Type B pancreatic cell (in vitro differentiated cells): ENCODE data around the gene FGF3. TPM values are rescaled to one million over a fixed set of nuclear protein-coding genes. Genes with fewer than 3 reads are reported as not detected.

ENCODE experiments used
- DNase-seq: peaks from one replicate; pipeline ENCODE4 v3.0.0; 2021; ENCODE audit warnings: mixed read lengths; ENCODE audit not compliant: unreplicated experiment; ENCODE audit errors: extremely low spot score
- H3K27ac Mint-ChIP-seq: 2 replicates; pipeline ENCODE4 v1.8.0; 2021; ENCODE audit warnings: mild to moderate bottlenecking, mixed read lengths
- H3K27me3 Mint-ChIP-seq: 2 replicates; pipeline ENCODE4 v1.8.0; 2021; ENCODE audit warnings: mixed read lengths
- H3K36me3 Mint-ChIP-seq: 2 replicates; pipeline ENCODE4 v1.8.0; 2021; ENCODE audit warnings: mixed read lengths
- H3K4me1 Mint-ChIP-seq: one replicate; pipeline ENCODE4 v1.8.0; 2021; ENCODE audit warnings: mixed read lengths; ENCODE audit not compliant: unreplicated experiment
- H3K4me3 Mint-ChIP-seq: 2 replicates; pipeline ENCODE4 v1.8.0; 2021; ENCODE audit warnings: mild to moderate bottlenecking, mixed read lengths
- H3K9me3 Mint-ChIP-seq: 2 replicates; pipeline ENCODE4 v1.8.0; 2021; ENCODE audit warnings: mixed read lengths
- CTCF ChIP-seq: fragments of 200-600 bp; sonication (generic); conservative IDR thresholded peaks from 2 replicates; pipeline ENCODE4 v1.5.0; 2021; ENCODE audit warnings: antibody characterized with exemption, mild to moderate bottlenecking
- total RNA-seq: library from RNA; stranded (reverse); gene quantifications from 2 replicates; pipeline ENCODE4 v1.2.1, GENCODE V29; 2021; ENCODE audit warnings: low replicate concordance

The FGF3 gene
- total RNA-seq, 1 donor from 2014 or later: not detected

- no peaks in the 10 kb centered on the region for H3K36me3 Mint-ChIP-seq
- no peak for TF ChIP-seq CTCF
- DNase-seq: no peak
- H3K4me3 Mint-ChIP-seq: no peak overlapping the region
- H3K4me1 Mint-ChIP-seq: peaks cover 2% of the 10 kb centered on the region
- H3K9me3 Mint-ChIP-seq: no peaks in the 10 kb centered on the region
- no peak overlapping the region for H3K27ac Mint-ChIP-seq
- H3K27me3 Mint-ChIP-seq: peaks cover 61% of the 10 kb centered on the region
These were observed 42.7 kb upstream of the FGF3 start for GRCh38 chr11:69861901-69862300.

- DNase-seq: no peak
- Mint-ChIP-seq H3K36me3 (no peaks in the 10 kb centered on the region), H3K9me3 (no peaks in the 10 kb centered on the region), H3K27me3 (peaks cover 59% of the 10 kb centered on the region), H3K4me1 (no peaks in the 10 kb centered on the region), H3K4me3 (no peak overlapping the region), H3K27ac (no peak overlapping the region)
- no peak for TF ChIP-seq CTCF
These were observed 41.7 kb upstream of the FGF3 start for GRCh38 chr11:69860796-69861445.

GRCh38 chr11:69860244-69860643 is 41.0 kb upstream of the FGF3 start:
- H3K36me3 Mint-ChIP-seq: no peaks in the 10 kb centered on the region
- no peaks in the 10 kb centered on the region for H3K4me1 Mint-ChIP-seq
- H3K27ac Mint-ChIP-seq: no peak overlapping the region
- TF ChIP-seq CTCF: no peak
- H3K27me3 Mint-ChIP-seq: peaks cover 61% of the 10 kb centered on the region
- no peaks in the 10 kb centered on the region for H3K9me3 Mint-ChIP-seq
- DNase-seq: no peak
- H3K4me3 Mint-ChIP-seq: no peak overlapping the region

- Mint-ChIP-seq H3K4me3 (no peak overlapping the region), H3K4me1 (no peaks in the 10 kb centered on the region), H3K9me3 (no peaks in the 10 kb centered on the region), H3K27ac (no peak overlapping the region), H3K36me3 (no peaks in the 10 kb centered on the region), H3K27me3 (peaks cover 65% of the 10 kb centered on the region)
- TF ChIP-seq CTCF: no peak
- no peak for DNase-seq
These were observed 40.2 kb upstream of the FGF3 start for GRCh38 chr11:69859275-69859934.

- H3K27me3 Mint-ChIP-seq: peaks cover 55% of the 10 kb centered on the region
These were observed 36.2 kb upstream of the FGF3 start for GRCh38 chr11:69855421-69855820.

More at GRCh38 chr11:69855421-69855820, 36.2 kb upstream of the FGF3 start:
- no peak for DNase-seq
- H3K4me3 Mint-ChIP-seq: no peak overlapping the region
- no peak overlapping the region for H3K27ac Mint-ChIP-seq
- no peaks in the 10 kb centered on the region for H3K4me1 Mint-ChIP-seq
- no peaks in the 10 kb centered on the region for H3K9me3 Mint-ChIP-seq
- TF ChIP-seq CTCF: no peak
- no peaks in the 10 kb centered on the region for H3K36me3 Mint-ChIP-seq
